Memory B cell (primary cell): Measurements from ENCODE around the gene SH2D3A.
A peak's percentile ranks its signal among the peaks of the same experiment; 100 is the strongest.
"Not testable (repeated sequence)": the region's sequence is repeated elsewhere in the genome, so short reads cannot be mapped to it uniquely, and the experiment has no call there.

Source experiments
- ATAC-seq: fragments of 150-1000 bp; cut with Tn5 transposase; 2 replicates; pipeline ENCODE4 v1.10.0; 2021; ENCODE audit warnings: low read depth, mild to moderate bottlenecking, moderate library complexity
- DNase-seq, 2 donors: peaks; one replicate each; pipeline ENCODE4 v3.0.0; 2022; ENCODE audit warnings: low spot score in 2 of 2
- H3K27ac Mint-ChIP-seq: one replicate; pipeline ENCODE4 v1.8.0; 2022; ENCODE audit warnings: mild to moderate bottlenecking, moderate library complexity, mixed read lengths
- H3K27me3 Mint-ChIP-seq: one replicate; pipeline ENCODE4 v1.8.0; 2022; ENCODE audit warnings: mixed read lengths
- H3K36me3 Mint-ChIP-seq: one replicate; pipeline ENCODE4 v1.8.0; 2022; ENCODE audit warnings: mild to moderate bottlenecking, mixed read lengths
- H3K4me1 Mint-ChIP-seq: one replicate; pipeline ENCODE4 v1.8.0; 2022; ENCODE audit warnings: mixed read lengths
- H3K4me3 Mint-ChIP-seq: one replicate; pipeline ENCODE4 v1.8.0; 2022; ENCODE audit warnings: mild to moderate bottlenecking, moderate library complexity, mixed read lengths
- H3K9me3 Mint-ChIP-seq: one replicate; pipeline ENCODE4 v1.8.0; 2022; ENCODE audit warnings: mixed read lengths

Gene SH2D3A

DNA sequence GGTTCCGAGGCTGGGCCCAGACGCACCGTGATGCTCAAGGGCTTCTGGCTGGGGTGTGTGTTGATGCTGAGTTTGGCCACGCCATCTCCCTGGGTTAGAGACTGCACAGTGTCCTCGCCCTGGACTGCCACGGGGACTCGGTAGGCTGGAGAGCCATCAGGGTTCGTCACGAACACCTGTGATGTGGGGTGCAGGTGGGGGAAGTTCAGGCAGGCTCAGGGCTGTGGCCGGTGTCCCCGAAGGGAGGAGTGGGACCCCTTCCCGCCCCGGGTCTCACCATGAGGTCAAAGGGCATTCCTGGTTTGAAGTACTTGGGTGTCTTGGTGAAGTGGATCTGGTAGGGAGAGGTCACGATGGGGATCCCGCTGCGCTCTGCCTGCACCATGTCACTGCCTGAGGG lies 55.0 kb downstream of the SH2D3A start:
- ATAC-seq = no peak
- H3K4me1 Mint-ChIP-seq = peaks cover 23% of the 10 kb centered on the region
- H3K36me3 Mint-ChIP-seq = peaks cover 2% of the 10 kb centered on the region
- no peak overlapping the region for H3K27ac Mint-ChIP-seq
- no peaks in the 10 kb centered on the region for H3K9me3 Mint-ChIP-seq
- peaks cover 36% of the 10 kb centered on the region for H3K27me3 Mint-ChIP-seq
- DNase-seq = no peak
- H3K4me3 Mint-ChIP-seq = no peak overlapping the region

GRCh38 chr19:6711605-6712004 lies 55.6 kb downstream of the SH2D3A start:
- Mint-ChIP-seq H3K4me3 (no peak overlapping the region), H3K9me3 (no peaks in the 10 kb centered on the region), H3K36me3 (peaks cover 2% of the 10 kb centered on the region), H3K27me3 (peaks cover 34% of the 10 kb centered on the region), H3K4me1 (peaks cover 19% of the 10 kb centered on the region), H3K27ac (no peak overlapping the region)
- DNase-seq (no peak), ATAC-seq (no peak)

- H3K9me3 Mint-ChIP-seq = no peaks in the 10 kb centered on the region
Measured at GRCh38 chr19:6711078-6711361, 56.2 kb downstream of the SH2D3A start.

GRCh38 chr19:6710273-6711077 lies 56.8 kb downstream of the SH2D3A start:
- Mint-ChIP-seq H3K27ac (peak overlapping the region; percentile 4), H3K36me3 (peaks cover 2% of the 10 kb centered on the region), H3K9me3 (no peaks in the 10 kb centered on the region), H3K4me1 (peaks cover 18% of the 10 kb centered on the region), H3K4me3 (no peak overlapping the region), H3K27me3 (peaks cover 33% of the 10 kb centered on the region)
- ATAC-seq = no peak
- no peak for DNase-seq

More at GRCh38 chr19:6711078-6711361, 56.2 kb downstream of the SH2D3A start:
- Mint-ChIP-seq H3K27me3 (peaks cover 33% of the 10 kb centered on the region), H3K36me3 (peaks cover 2% of the 10 kb centered on the region), H3K4me3 (no peak overlapping the region), H3K27ac (no peak overlapping the region), H3K4me1 (peaks cover 18% of the 10 kb centered on the region)
- DNase-seq (no peak), ATAC-seq (no peak)

- no peaks in the 10 kb centered on the region for H3K9me3 Mint-ChIP-seq
- peaks cover 2% of the 10 kb centered on the region for H3K36me3 Mint-ChIP-seq
- no peak for DNase-seq
- H3K27me3 Mint-ChIP-seq = peaks cover 33% of the 10 kb centered on the region
- H3K4me3 Mint-ChIP-seq = no peak overlapping the region
- no peak for ATAC-seq
- H3K27ac Mint-ChIP-seq = no peak overlapping the region
- peaks cover 18% of the 10 kb centered on the region for H3K4me1 Mint-ChIP-seq
Measured at GRCh38 chr19:6709549-6709948, 57.7 kb downstream of the SH2D3A start.

DNA sequence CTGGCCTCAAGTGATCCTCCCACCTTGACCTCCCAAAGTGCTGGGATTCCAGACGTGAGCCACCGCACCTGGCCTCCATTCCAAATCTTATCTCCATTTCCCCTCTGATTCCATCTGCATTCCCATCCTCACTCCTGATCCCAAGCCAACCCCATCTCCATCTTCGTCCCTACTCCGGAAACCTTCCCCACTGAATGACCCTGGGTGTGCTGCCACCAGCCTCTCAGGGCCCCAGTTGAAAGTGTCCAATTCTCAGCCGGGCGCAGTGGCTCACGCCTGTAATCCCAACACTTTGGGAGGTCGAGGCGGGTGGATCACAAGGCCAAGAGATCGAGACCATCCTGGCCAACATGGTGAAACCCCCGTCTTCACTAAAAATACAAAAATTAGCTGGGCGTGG lies 58.3 kb downstream of the SH2D3A start:
- H3K36me3 Mint-ChIP-seq, H3K27ac Mint-ChIP-seq, H3K9me3 Mint-ChIP-seq, DNase-seq, H3K4me3 Mint-ChIP-seq, ATAC-seq: not testable (repeated sequence)
- Mint-ChIP-seq H3K27me3 (peaks cover 33% of the 10 kb centered on the region), H3K4me1 (peaks cover 18% of the 10 kb centered on the region)

DNA sequence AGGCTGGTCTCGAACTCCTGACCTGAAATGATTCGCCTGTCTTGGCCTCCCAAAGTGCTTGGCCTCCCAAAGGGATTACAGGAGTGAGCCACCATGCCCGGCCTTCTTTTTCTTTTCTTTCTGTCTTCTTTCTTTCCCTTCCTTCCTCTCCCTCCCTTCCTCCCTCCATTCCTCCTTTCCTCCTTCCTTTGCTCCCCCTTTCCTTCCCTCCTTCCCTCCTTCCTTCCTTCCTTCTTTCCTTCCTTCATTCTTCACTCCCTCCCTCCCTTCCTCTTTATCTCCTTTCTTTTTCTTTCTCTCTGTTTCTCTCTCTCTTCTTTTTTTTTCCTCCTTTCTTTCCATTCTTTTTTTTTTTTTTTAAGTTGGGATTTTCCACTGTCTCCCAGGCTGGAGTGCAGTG lies 58.9 kb downstream of the SH2D3A start:
- no peaks in the 10 kb centered on the region for H3K9me3 Mint-ChIP-seq
- no peak overlapping the region for H3K27ac Mint-ChIP-seq
- H3K27me3 Mint-ChIP-seq = peaks cover 33% of the 10 kb centered on the region
- no peak for DNase-seq
- peaks cover 18% of the 10 kb centered on the region for H3K4me1 Mint-ChIP-seq
- no peak overlapping the region for H3K4me3 Mint-ChIP-seq
- no peak for ATAC-seq
- H3K36me3 Mint-ChIP-seq = peaks cover 2% of the 10 kb centered on the region

- H3K4me3 Mint-ChIP-seq = no peak overlapping the region
- ATAC-seq (no peak), DNase-seq (no peak)
- peaks cover 2% of the 10 kb centered on the region for H3K36me3 Mint-ChIP-seq
- peaks cover 18% of the 10 kb centered on the region for H3K4me1 Mint-ChIP-seq
- H3K27me3 Mint-ChIP-seq = peaks cover 30% of the 10 kb centered on the region
- no peak overlapping the region for H3K27ac Mint-ChIP-seq
- no peaks in the 10 kb centered on the region for H3K9me3 Mint-ChIP-seq
Measured at GRCh38 chr19:6707658-6708018, 59.6 kb downstream of the SH2D3A start.

DNA sequence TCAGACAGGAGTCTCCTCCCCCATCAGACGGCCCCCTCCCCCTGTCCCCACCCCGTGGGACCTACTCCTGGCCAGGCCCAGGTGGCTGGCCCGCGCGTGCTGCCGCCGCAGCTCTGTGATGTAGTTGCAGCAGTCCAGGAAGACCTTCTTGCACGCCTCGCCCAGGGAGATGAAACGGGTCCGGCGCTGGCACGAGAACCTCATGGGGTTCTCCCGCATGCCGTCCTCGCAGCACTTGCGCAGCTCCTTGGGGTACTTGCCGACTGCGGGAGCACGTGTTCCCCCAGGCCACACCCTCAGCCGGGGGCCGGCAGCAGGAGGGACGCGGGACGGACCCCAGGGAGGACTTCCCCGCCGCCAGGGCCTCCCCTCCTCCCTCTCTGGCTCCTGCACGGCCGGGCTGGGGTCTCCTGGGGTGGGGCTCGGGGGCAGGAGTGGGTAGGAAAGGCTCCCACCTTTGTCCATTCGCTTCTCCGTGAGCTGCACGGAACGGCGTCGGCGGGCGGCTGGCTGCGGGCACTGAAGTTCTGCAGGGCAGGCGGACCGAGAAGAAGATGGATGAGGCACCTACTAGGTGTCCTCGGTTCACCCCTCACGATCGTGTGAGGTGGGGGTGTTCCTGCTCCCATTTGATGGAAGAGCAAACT lies 60.1 kb downstream of the SH2D3A start:
- peaks cover 18% of the 10 kb centered on the region for H3K4me1 Mint-ChIP-seq
- no peak overlapping the region for H3K4me3 Mint-ChIP-seq
- H3K27me3 Mint-ChIP-seq = peaks cover 28% of the 10 kb centered on the region
- no peak overlapping the region for H3K27ac Mint-ChIP-seq
- no peaks in the 10 kb centered on the region for H3K9me3 Mint-ChIP-seq
- DNase-seq (no peak), ATAC-seq (no peak)
- peaks cover 2% of the 10 kb centered on the region for H3K36me3 Mint-ChIP-seq

DNA sequence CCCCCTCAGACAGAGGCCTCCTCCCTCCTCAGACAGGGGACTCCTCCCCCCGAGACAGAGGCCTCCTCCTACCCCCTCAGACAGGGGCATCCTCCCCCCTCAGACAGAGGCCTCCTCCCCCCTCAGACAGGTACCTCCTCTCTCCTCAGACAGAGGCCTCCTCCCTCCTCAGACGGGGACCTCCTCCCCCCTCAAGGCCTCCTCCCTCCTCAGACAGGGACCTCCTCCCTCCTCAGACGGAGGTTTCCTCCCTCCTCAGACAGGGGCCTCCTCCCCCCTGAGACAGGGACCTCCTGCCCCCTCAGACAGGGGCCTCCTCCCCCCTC lies 60.6 kb downstream of the SH2D3A start:
- no peak for DNase-seq
- no peak for ATAC-seq
- no peaks in the 10 kb centered on the region for H3K9me3 Mint-ChIP-seq
- no peak overlapping the region for H3K4me3 Mint-ChIP-seq
- H3K27me3 Mint-ChIP-seq = peaks cover 26% of the 10 kb centered on the region
- peaks cover 18% of the 10 kb centered on the region for H3K4me1 Mint-ChIP-seq
- no peak overlapping the region for H3K27ac Mint-ChIP-seq
- H3K36me3 Mint-ChIP-seq = peaks cover 2% of the 10 kb centered on the region

DNA sequence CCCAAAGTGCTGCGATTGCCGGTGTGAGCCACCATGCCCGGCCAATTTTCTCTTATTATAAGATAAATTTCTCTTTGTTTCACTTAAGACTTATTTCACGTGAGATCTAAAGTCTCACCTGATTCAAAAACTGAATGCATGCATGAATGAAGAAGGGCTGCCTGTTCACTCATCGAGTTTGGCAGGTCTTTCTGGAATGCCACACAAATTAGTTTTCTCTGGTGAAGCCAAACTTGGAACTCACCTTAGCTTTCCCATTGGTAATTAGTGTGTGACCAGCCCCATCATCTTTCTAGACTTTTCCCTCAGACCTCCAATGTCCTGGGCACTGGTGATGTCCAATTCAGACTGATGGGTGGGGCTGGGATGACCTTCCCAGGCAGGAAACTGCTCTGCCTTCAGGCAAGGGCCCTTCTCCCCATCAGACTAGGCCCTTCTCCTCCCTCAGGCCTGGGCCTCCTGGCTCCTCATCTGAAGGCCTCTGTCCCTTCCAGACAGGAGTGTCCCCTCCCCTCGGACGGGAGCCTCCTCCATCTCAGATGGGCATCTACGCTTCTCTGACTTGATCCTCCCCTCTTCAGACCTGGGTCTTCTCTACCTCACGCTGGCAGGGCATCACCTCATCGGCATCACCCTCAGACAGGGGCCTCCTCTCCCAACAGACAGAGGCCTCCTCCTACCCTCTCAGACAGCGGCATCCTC lies 61.2 kb downstream of the SH2D3A start:
- DNase-seq (no peak), ATAC-seq (no peak)
- H3K9me3 Mint-ChIP-seq = no peaks in the 10 kb centered on the region
- H3K36me3 Mint-ChIP-seq = peaks cover 2% of the 10 kb centered on the region
- H3K4me3 Mint-ChIP-seq = no peak overlapping the region
- H3K4me1 Mint-ChIP-seq = peaks cover 16% of the 10 kb centered on the region
- peaks cover 26% of the 10 kb centered on the region for H3K27me3 Mint-ChIP-seq
- no peak overlapping the region for H3K27ac Mint-ChIP-seq
